ENCODE measurements around the gene BPIFB6. TPM values are rescaled to one million over a fixed set of nuclear protein-coding genes. Genes with fewer than 3 reads are reported as not detected.

The BPIFB6 gene
- total and polyA plus RNA-seq, 2 donors (not counting 1 experiment from before 2014, with no cell fraction given): not detected

DNA sequence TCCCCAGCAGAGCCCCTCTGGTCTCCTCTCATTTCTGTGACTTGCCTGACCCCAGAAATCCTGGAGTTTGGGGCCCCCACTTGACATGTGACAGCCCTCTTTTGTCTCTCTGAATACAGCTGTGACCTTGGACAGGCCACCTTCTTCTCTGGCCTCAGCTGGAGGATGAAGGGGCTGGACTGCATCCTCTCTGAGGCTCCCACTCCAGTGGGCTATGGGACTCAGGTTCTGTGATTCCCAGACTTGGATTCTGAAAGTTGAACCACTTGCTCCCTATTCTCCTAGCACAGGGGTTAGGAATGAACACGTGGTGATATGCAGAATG lies 31.3 kb downstream of the BPIFB6 start:
- H3K79me2 ChIP-seq (ENCODE audit: control insufficient read depth, insufficient read depth, low read length): no peaks in the 10 kb centered on the region
- no peak overlapping the region for H3K4me2 ChIP-seq (ENCODE audit: extremely low read depth, insufficient read depth, low read length)

GRCh38 chr20:33063271-33063670 lies 31.8 kb downstream of the BPIFB6 start:
- Histone ChIP-seq H3K4me2 (ENCODE audit: extremely low read depth, insufficient read depth, low read length) (no peak overlapping the region), H3K4me1 (ENCODE audit: control insufficient read depth, extremely low read depth, insufficient read depth, low read length) (no peaks in the 10 kb centered on the region), H3K9me3 (ENCODE audit: control insufficient read depth, insufficient read depth, low read depth, low read length) (no peaks in the 10 kb centered on the region), H3K79me2 (ENCODE audit: control insufficient read depth, insufficient read depth, low read length) (no peaks in the 10 kb centered on the region), H4K20me1 (ENCODE audit: control insufficient read depth, extremely low read depth, insufficient read depth, low read length) (no peaks in the 10 kb centered on the region), H3K27ac (ENCODE audit: insufficient read depth, low read length) (no peak overlapping the region), H3K27me3 (ENCODE audit: control insufficient read depth, insufficient read depth, low read length) (no peaks in the 10 kb centered on the region), H3K36me3 (ENCODE audit: control insufficient read depth, insufficient read depth, low read length) (no peaks in the 10 kb centered on the region), H3K4me3 (replicated peaks in 1 of 4; ENCODE audit: control extremely low read depth in 1 of 4, insufficient read depth in 1 of 4, low read depth in 3 of 4, low read length in 4 of 4) (no peak overlapping the region), H3K9ac (ENCODE audit: insufficient read depth, low read length) (no peak overlapping the region), H2AFZ (ENCODE audit: low read length) (no peak overlapping the region)
- no peak for TF ChIP-seq EZH2 (IDR thresholded peaks at IDR 0.05; ENCODE audit: low read length, missing control alignments)
- TF ChIP-seq, protein P1, sequence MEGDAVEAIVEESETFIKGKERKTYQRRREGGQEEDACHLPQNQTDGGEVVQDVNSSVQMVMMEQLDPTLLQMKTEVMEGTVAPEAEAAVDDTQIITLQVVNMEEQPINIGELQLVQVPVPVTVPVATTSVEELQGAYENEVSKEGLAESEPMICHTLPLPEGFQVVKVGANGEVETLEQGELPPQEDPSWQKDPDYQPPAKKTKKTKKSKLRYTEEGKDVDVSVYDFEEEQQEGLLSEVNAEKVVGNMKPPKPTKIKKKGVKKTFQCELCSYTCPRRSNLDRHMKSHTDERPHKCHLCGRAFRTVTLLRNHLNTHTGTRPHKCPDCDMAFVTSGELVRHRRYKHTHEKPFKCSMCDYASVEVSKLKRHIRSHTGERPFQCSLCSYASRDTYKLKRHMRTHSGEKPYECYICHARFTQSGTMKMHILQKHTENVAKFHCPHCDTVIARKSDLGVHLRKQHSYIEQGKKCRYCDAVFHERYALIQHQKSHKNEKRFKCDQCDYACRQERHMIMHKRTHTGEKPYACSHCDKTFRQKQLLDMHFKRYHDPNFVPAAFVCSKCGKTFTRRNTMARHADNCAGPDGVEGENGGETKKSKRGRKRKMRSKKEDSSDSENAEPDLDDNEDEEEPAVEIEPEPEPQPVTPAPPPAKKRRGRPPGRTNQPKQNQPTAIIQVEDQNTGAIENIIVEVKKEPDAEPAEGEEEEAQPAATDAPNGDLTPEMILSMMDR (conservative IDR thresholded peaks at IDR 0.05 in 1 of 2, IDR thresholded peaks at IDR 0.05 in 1 of 2; ENCODE audit: low read depth in 1 of 2, low read length in 2 of 2): no peak
- DNase-seq (ENCODE audit: low read depth in 2 of 2): no peak

More for the DNA sequence above, 31.3 kb downstream of the BPIFB6 start:
- Histone ChIP-seq H3K27me3 (ENCODE audit: control insufficient read depth, insufficient read depth, low read length) (no peaks in the 10 kb centered on the region), H3K4me3 (replicated peaks in 1 of 4; ENCODE audit: control extremely low read depth in 1 of 4, insufficient read depth in 1 of 4, low read depth in 3 of 4, low read length in 4 of 4) (no peak overlapping the region), H2AFZ (ENCODE audit: low read length) (no peak overlapping the region), H3K4me1 (ENCODE audit: control insufficient read depth, extremely low read depth, insufficient read depth, low read length) (no peaks in the 10 kb centered on the region), H3K36me3 (ENCODE audit: control insufficient read depth, insufficient read depth, low read length) (no peaks in the 10 kb centered on the region), H3K9ac (ENCODE audit: insufficient read depth, low read length) (no peak overlapping the region), H3K27ac (ENCODE audit: insufficient read depth, low read length) (no peak overlapping the region), H4K20me1 (ENCODE audit: control insufficient read depth, extremely low read depth, insufficient read depth, low read length) (no peaks in the 10 kb centered on the region), H3K9me3 (ENCODE audit: control insufficient read depth, insufficient read depth, low read depth, low read length) (no peaks in the 10 kb centered on the region)
- no peak for DNase-seq (ENCODE audit: low read depth in 2 of 2)
- TF ChIP-seq, protein P1 (conservative IDR thresholded peaks at IDR 0.05 in 1 of 2, IDR thresholded peaks at IDR 0.05 in 1 of 2; ENCODE audit: low read depth in 1 of 2, low read length in 2 of 2): no peak
- no peak for TF ChIP-seq EZH2 (IDR thresholded peaks at IDR 0.05; ENCODE audit: low read length, missing control alignments)

DNA sequence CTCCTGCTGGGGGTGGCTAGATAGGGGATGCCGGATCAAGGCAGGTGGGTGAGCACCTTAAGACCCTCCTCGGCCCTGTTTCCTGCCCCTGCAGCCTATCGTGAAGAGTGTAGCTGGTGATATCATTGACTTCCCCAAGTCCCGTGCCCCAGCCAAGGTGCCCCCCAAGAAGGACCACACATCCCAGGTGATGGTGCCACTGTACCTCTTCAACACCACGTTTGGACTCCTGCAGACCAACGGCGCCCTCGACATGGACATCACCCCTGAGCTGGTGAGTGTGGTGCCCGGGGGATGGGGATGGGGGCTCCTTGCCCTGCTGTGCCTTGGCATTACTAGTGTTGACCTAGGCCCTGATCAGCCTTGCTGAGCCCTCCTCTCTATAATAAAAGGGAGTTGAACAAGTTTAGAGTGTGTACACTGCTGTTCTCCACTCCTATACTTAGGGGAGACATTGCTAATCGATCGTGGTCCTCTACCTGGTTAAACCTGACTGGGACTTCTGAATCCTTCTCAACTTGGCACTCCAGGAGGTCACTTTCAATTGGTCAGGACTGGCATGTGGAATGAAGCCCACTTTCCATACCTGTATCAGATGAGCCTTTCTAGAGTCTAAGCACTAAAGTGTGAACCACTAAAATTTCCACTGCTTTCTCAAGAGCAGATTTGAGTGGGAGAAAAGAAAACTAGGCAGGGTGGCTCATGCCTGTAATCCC lies 33.3 kb downstream of the BPIFB6 start:
- no peaks in the 10 kb centered on the region for H3K36me3 ChIP-seq (ENCODE audit: control insufficient read depth, insufficient read depth, low read length)
- no peak overlapping the region for H3K4me3 ChIP-seq (replicated peaks in 1 of 4; ENCODE audit: control extremely low read depth in 1 of 4, insufficient read depth in 1 of 4, low read depth in 3 of 4, low read length in 4 of 4)
- H3K9me3 ChIP-seq (ENCODE audit: control insufficient read depth, insufficient read depth, low read depth, low read length): no peaks in the 10 kb centered on the region
- no peak overlapping the region for H3K9ac ChIP-seq (ENCODE audit: insufficient read depth, low read length)
- no peaks in the 10 kb centered on the region for H3K79me2 ChIP-seq (ENCODE audit: control insufficient read depth, insufficient read depth, low read length)
- no peaks in the 10 kb centered on the region for H3K4me1 ChIP-seq (ENCODE audit: control insufficient read depth, extremely low read depth, insufficient read depth, low read length)
- H2AFZ ChIP-seq (ENCODE audit: low read length): no peak overlapping the region
- no peaks in the 10 kb centered on the region for H3K27me3 ChIP-seq (ENCODE audit: control insufficient read depth, insufficient read depth, low read length)
- no peak for TF ChIP-seq EZH2 (IDR thresholded peaks at IDR 0.05; ENCODE audit: low read length, missing control alignments)
- TF ChIP-seq, protein P1 (conservative IDR thresholded peaks at IDR 0.05 in 1 of 2, IDR thresholded peaks at IDR 0.05 in 1 of 2; ENCODE audit: low read depth in 1 of 2, low read length in 2 of 2): no peak
- H4K20me1 ChIP-seq (ENCODE audit: control insufficient read depth, extremely low read depth, insufficient read depth, low read length): no peaks in the 10 kb centered on the region
- H3K4me2 ChIP-seq (ENCODE audit: extremely low read depth, insufficient read depth, low read length): no peak overlapping the region
- no peak overlapping the region for H3K27ac ChIP-seq (ENCODE audit: insufficient read depth, low read length)
- DNase-seq (ENCODE audit: low read depth in 2 of 2): no peak

Measured in fibroblast of lung (primary cell).